GM21515 (cell line): Measurements from ENCODE around the gene ETV5.
"Not testable (repeated sequence)": the region's sequence is repeated elsewhere in the genome, so short reads cannot be mapped to it uniquely, and the experiment has no call there.

Source experiments
- ATAC-seq: cut with Tn5 transposase; IDR thresholded peaks from one replicate; pipeline ENCODE4 v1.9.1; 2021; ENCODE audit not compliant: unreplicated experiment

The ETV5 gene

DNA sequence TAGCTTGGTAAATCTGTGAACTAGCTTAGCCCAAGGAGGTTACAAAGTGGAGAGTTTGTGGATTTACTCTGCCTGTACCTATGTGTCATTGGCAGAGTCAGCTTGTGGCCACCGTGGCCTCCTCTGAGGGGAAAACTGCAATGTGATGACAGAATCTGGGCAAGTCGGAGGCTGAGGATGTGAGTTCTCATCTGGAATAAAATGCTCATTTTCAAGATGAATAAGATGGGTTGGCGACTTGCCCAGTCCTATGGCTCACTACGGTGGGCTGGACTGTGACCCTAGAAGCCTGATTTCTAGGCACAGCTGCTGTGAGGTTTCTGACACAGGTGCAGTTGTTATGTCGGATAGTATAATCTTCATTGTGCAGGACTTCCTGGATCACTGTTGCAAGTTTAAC lies 83.7 kb downstream of the ETV5 start:
- ATAC-seq: no peak

DNA sequence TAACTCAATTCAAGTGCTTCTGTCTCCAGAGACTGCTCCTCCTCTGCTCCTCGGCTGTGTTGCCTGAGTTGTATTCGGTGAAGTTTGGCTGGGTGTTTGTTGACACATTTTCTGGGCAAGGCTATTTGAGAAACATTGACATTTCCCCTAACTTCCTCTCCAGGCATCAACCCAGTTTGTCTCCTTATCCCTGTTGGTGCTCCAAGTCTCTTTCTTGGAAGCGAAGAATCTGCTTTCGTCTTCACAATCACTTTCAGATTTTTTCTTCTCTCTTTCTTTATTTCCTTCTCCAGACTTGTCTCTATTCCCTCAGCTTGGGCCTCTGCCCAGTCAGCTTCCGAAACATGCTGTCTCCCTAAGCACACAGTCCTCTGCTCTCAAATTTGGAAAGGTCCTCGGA lies 84.7 kb downstream of the ETV5 start:
- no peak for ATAC-seq

DNA sequence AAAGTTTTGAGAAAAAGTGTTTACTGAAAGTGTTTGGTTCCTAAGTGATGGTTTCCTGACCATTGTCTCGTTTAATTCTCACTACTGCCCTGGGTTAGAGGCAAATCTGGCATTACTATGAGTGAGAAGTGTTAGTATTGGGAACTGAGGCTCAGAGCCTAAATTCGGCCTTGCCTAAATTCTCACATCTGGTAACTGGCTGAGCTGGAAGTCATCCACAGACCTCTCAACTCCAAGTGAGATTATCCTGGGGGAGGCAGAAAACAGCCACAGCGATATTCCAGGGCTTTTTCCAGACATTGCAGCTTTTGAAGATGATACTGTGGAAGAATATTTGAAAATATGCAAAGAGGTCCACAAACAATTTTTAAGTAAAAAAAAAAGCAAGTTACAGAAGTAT lies 86.0 kb downstream of the ETV5 start:
- ATAC-seq: no peak

DNA sequence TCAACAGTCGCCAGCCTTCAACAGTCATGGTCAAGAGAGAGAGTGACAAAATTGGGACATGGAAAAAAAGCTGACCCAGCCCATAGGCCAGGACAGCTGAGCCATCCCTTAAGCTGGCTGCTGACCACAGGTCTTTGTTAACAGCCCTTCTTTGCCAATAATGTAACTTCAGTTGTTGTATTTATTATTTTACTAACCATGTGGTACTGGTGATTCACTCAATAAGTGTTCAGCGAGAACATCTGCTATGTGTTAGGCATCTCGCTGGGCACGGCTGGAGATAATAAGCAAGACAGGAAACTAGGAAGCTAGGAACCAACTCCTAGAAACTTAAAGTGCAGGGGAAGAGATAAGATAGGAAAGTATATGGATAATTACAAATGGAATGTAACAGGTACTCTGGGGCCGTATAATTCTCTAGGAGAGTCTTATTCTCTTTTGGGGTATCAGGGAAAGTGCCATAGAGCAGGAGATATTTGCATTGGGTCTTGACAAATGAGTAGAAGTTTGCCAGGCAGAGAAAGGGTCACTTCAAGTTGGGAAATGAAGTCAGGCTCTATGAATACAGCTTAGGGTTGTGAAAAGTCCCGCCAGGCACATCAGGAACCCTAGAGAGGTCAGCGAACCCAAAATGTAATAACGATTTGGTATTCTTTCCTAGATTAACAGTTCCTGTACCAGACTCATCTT lies 87.1 kb downstream of the ETV5 start:
- no peak for ATAC-seq

DNA sequence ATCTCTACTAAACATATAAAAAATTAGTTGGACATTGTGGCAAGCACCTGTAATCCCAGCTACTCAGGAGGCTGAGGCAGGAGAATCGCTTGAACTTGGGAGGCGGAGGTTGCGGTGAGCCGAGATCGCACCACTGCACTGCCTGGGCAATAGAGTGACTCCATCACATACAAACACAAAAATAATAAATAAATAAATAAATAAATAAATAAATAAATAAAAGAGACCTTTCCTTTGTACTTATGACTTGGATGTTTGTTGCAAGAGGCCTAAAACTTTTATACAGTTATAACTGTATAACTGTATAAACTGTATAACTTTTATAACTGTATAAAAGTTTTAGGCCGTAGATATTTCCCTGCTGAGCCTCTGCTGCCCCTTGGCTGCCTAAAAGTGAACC lies 87.6 kb downstream of the ETV5 start:
- ATAC-seq: not testable (repeated sequence)

DNA sequence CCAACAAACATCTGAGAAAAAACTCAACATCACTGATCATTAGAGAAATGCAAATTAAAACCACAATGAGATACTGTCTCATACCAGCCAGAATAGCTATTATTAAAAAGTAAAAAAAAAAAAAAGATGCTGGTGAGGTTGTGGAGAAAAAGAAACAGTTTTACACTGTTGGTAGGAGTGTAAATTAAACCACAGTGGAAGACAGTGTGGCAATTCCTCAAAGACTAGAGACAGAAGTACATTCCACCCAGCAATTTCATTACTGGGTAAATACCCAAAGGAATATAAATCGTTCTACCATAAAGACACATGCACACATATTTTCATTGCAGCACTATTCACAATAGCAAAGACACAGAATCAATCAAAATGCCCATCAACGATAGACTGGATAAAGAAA lies 89.6 kb downstream of the ETV5 start:
- ATAC-seq: not testable (repeated sequence)

DNA sequence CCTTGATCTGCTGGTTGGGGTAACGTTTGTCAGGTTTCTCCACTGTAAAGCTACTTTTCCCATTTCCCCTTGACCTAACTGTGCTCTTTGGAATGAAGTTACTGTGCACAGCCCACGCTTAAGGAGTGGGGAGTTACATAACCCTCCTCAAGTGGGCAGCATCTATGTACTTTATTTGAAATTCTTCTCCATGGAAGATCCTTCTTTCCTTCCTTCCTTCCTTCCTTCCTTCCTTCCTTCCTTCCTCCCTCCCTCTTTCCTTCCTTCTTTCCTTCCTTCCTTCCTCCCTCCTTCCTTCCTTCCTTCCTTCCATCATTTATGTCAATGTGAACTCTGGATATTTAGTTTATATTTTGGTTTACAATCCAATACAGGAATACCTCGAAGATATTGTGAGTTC lies 94.0 kb downstream of the ETV5 start:
- ATAC-seq: no peak

DNA sequence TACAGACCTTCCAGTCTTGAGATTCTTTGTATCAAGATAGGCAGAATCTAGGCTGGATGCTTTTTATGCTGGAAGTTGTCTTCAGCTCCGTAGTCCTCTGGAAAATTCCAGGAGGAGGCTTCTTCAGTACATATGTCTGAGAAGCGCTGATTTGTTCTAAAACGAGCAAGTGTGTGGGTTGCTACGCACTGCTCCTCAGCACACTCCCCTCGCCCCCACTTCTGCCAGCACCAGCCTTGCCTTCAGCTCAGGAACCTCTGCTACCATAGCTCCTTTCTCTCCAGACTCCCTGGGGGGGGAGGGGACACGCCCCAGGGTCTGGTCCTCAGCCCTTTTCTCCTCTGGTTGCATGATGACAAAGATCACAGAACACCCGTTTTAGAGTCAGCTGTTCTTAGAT lies 95.6 kb downstream of the ETV5 start:
- ATAC-seq: no peak

DNA sequence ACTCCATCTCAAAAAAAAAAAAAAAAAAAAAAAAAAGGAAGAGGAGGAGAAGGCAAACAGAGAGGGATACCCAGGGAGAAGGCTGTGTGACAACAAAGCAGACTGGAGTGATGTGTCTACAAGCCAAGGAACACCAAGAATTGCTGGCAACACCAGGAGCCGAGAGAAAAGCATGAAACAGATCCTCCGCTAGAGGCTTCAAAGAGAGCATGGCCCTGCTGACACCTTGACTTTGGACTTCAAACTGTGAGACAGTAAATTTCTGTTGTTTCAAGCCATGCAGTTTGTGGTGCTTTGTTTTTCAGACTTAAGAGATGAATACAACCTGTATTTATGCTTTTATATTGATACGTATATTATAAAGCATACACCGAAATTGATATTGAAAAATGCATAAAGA lies 96.8 kb downstream of the ETV5 start:
- ATAC-seq: no peak

DNA sequence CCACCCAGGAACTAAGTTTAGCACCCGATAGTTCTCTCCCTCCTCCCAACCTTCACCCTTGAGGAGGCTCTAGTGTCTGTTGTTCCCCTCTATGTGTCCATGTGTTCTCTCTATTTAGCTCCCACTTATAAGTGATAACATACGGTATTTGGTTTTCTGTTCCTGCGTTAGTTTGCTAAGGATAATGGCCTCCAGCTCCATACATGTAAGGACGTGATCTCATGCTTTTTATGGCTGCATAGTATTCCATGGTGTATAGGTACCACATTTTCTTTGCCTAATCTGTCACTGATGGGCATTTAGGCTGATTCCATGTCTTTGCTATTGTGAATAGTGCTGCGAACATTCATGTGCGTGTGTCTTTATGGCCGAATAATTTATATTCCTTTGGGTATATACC lies 104.2 kb downstream of the ETV5 start:
- ATAC-seq: no peak

DNA sequence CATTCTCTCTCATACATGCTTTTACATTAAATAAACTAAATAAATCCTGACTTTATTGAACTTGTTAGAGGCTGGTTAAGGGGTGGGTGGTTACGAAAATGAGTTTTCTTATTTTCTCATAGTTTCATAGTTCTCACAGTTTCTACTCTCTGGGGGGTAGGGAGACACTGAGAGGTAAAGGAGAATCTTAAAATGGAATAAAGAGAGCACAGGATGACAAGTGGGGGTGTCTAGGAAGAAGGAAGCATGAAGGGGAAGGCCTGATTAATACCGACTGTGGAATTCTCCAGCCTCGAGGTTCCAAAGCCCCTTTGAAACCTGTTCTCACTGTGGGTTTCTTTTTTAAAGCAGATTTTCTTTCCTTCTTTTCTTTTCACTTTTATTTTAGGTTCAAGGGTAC lies 104.7 kb downstream of the ETV5 start:
- ATAC-seq: no peak

DNA sequence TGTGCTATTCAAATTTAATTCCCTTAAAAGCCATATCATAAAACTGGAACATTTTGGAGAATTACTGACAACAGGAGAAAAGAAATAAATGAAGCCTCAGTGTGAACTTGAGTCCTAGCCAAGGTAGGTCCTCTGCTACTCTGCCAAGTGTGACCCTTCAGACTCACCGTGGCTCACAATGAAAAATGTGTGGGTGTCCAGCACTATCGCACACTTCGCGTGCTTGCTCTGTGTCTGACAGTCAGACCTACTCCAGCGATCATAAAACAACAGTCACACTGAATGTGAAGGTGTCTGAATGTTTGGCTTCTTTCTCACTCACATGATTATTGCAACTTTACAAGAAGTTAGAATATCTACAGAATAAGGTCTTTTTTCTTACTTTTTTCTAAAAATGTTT lies 105.3 kb downstream of the ETV5 start:
- peak; percentile 55 for ATAC-seq

DNA sequence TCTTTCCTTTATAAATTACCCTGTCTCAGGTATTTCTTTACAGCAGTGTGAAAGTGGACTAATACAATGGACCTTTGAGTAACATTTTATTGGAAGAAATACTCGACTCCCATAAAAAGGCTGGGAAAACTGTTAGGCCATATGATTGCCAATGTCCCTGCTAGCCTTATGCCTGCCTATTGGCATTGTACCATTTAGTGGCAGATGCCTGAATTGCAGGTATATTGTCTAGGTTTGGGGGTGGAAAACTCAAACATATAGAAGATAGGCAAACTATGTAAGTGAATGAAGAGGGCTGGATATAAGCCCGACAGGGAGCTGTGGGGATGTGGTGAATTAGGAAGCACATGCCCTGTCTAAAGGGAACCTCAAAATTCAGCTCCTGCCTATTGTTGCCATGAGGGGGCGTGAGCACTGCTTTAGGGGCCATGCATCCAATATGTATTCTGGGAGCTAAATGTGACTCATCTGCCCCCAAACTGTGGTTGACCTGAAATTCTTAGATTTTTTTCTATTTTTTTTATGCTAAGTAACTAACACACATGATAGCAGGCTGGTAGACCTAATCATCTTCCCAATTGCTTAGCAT lies 105.9 kb downstream of the ETV5 start:
- ATAC-seq: no peak

DNA sequence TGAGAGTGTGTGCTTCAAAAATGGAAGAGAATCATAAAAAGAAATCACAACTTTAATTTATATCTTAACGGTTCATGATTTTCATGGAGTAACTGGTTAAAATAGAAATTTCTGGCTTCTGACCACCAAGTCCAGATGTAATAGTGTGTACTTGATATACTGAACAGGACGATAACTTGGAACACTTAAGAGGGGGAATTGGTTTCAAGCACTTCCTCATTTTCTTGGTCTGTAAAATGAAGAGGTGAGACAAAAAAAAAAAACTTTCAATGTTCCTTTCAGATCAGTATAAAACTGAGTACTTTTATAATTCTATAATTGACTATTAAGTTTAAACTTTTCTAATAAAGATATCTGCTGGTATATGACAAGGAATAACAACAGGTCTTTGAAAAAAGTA lies 107.0 kb downstream of the ETV5 start:
- ATAC-seq: no peak

DNA sequence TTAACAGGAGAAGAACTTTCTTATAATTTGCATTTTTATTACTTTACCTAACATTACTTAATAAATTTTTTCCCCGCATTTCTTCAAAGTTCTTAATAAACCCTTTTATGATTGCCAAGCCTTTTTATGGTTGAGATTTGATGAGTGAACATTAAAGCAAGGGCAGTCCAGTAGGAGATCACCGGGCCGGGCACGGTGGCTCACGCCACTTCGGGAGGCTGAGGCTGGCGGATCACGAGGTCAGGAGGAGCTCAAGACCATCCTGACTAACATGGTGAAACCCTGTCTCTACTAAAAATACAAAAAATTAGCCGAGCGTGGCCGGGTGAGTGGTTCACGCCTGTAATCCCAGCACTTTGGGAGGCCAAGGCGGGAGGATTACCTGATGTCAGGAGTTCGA lies 109.7 kb downstream of the ETV5 start:
- no peak for ATAC-seq

DNA sequence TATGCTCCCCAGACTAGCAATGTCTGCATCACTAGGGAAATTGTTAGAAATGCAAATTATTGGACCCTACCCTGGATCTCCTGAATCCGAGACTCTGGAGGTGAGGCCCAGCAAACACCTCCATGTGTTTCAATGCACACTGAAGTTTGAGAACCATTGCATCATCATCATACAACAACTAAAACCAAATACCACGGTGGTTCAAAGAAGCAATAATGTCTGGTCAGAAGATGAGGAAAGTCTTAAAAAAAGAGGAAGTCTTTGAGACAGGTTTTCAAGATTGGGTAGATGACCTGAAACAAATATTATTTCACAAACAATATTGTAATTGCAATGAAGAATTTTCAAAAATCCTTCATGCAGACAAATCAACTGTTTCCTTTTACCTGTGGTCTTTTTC lies 110.8 kb downstream of the ETV5 start:
- ATAC-seq: no peak

DNA sequence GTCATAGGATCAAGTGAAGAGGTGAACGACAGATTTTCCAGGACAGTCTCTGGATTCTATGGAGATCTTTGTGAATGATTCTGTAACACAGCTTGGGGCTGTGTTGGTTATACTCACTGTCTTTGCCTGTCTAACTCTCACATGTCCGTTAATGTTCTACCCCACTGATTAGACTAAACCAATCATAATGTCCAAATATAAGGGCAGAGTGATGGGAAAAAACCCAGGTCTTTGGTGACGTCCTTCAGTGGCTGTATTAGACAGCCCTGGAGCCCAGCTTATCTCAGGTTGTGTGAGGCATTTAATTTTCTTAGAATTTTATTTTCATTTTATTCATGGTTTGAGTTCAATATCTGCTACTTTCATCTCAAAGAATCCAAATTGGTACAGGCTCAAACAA lies 111.8 kb downstream of the ETV5 start:
- ATAC-seq: no peak
